ENCODE data around the gene LRG1.
"Not testable (repeated sequence)": the region's sequence is repeated elsewhere in the genome, so short reads cannot be mapped to it uniquely, and the experiment has no call there.

Gene LRG1

GRCh38 chr19:4550018-4550417 is 10.2 kb upstream of the LRG1 start:
- no peak for DNase-seq

- no peak for DNase-seq
Observed at GRCh38 chr19:4548238-4548584, 8.4 kb upstream of the LRG1 start.

GRCh38 chr19:4547303-4548237 is 7.7 kb upstream of the LRG1 start:
- DNase-seq = no peak

GRCh38 chr19:4543842-4544647 is 4.2 kb upstream of the LRG1 start:
- no peak for DNase-seq

GRCh38 chr19:4542896-4543841 is 3.3 kb upstream of the LRG1 start:
- DNase-seq = no peak

GRCh38 chr19:4541806-4542145 is 1.9 kb upstream of the LRG1 start:
- not testable (repeated sequence) for DNase-seq

GRCh38 chr19:4541114-4541805 is 1.4 kb upstream of the LRG1 start:
- no peak for DNase-seq

GRCh38 chr19:4539169-4539692 is 605 bp downstream of the LRG1 start:
- no peak for DNase-seq

- DNase-seq = no peak
Observed at GRCh38 chr19:4538601-4538954, 1.3 kb downstream of the LRG1 start.

GRCh38 chr19:4537953-4538600 is 1.8 kb downstream of the LRG1 start:
- no peak for DNase-seq

- no peak for DNase-seq
Observed at GRCh38 chr19:4536798-4537197, 3.0 kb downstream of the LRG1 start.

- DNase-seq = no peak
Observed at GRCh38 chr19:4534836-4535658, 4.8 kb downstream of the LRG1 start, which contains the start of gene PLIN5. PLIN5 (minus strand) TSS chr19:4535224; CDS start chr19:4534074, 1,150 bp downstream.

GRCh38 chr19:4533835-4534424 is 5.9 kb downstream of the LRG1 start:
- no peak for DNase-seq

GRCh38 chr19:4533334-4533733 is 6.5 kb downstream of the LRG1 start:
- no peak for DNase-seq

- DNase-seq = no peak
Observed at GRCh38 chr19:4531562-4532165, 8.2 kb downstream of the LRG1 start.

GRCh38 chr19:4529924-4530522 is 9.8 kb downstream of the LRG1 start:
- no peak for DNase-seq

GRCh38 chr19:4528843-4529242 is 11.0 kb downstream of the LRG1 start:
- DNase-seq = no peak

GRCh38 chr19:4527377-4527776 is 12.5 kb downstream of the LRG1 start:
- DNase-seq = not testable (repeated sequence)

GRCh38 chr19:4525563-4526002 is 14.3 kb downstream of the LRG1 start:
- no peak for DNase-seq

Measured in SW 1271 (cell line).